ENCODE results near the gene COPS2. TPM values are rescaled to one million over a fixed set of nuclear protein-coding genes. Genes with fewer than 3 reads are reported as not detected.

The COPS2 gene
- total RNA-seq, 1 experiment from 2014 or later, result 68.6 TPM

DNA sequence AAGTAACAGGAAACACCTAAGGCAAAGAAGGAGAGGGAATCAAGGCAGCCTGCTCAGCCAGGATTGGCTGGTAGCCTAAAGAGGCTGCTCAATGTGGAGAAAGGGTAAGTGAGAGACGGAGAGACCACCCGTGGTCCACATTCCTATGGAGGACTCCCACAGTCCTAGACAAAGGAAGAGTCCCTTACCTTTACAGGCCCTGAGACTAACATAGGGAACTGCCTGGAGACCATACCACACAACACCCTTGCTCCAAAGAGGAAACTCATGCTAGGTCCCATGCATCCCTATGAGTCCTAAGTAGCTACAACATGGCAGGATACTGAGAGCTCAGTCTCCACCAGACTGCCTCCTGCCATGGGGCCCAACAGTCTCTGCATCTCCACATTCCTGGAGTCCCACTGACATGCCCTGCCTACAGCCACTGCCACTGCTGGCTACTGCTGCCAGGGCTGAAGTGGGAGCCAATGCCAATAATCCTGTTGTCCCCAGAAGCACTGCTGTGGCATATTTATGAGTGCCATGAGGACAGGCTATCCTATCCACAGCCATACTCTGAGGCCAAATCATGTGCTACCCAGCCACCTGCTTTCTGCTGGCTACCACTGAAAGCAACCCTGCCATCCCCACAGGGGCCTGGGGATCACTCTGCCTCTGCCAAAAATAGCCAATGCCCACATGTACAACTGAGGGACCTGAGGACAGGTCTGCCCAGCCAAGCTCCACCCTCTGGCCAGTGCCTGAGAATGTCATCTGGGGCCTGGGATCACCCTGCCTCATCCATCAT is 45.0 kb downstream of the COPS2 start (continued):
- TF ChIP-seq, protein P1, sequence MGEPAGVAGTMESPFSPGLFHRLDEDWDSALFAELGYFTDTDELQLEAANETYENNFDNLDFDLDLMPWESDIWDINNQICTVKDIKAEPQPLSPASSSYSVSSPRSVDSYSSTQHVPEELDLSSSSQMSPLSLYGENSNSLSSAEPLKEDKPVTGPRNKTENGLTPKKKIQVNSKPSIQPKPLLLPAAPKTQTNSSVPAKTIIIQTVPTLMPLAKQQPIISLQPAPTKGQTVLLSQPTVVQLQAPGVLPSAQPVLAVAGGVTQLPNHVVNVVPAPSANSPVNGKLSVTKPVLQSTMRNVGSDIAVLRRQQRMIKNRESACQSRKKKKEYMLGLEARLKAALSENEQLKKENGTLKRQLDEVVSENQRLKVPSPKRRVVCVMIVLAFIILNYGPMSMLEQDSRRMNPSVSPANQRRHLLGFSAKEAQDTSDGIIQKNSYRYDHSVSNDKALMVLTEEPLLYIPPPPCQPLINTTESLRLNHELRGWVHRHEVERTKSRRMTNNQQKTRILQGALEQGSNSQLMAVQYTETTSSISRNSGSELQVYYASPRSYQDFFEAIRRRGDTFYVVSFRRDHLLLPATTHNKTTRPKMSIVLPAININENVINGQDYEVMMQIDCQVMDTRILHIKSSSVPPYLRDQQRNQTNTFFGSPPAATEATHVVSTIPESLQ (CRISPR knock-in tag; IDR thresholded peaks at IDR 0.05), result no peak
- TF ChIP-seq ZNF121 (CRISPR knock-in tag; IDR thresholded peaks at IDR 0.05) (no peak), TP53 (CRISPR knock-in tag; IDR thresholded peaks at IDR 0.05) (no peak), GRHL2 (CRISPR knock-in tag; IDR thresholded peaks at IDR 0.05; ENCODE audit: insufficient replicate concordance, severe bottlenecking) (no peak)
- TF ChIP-seq, protein P2, sequence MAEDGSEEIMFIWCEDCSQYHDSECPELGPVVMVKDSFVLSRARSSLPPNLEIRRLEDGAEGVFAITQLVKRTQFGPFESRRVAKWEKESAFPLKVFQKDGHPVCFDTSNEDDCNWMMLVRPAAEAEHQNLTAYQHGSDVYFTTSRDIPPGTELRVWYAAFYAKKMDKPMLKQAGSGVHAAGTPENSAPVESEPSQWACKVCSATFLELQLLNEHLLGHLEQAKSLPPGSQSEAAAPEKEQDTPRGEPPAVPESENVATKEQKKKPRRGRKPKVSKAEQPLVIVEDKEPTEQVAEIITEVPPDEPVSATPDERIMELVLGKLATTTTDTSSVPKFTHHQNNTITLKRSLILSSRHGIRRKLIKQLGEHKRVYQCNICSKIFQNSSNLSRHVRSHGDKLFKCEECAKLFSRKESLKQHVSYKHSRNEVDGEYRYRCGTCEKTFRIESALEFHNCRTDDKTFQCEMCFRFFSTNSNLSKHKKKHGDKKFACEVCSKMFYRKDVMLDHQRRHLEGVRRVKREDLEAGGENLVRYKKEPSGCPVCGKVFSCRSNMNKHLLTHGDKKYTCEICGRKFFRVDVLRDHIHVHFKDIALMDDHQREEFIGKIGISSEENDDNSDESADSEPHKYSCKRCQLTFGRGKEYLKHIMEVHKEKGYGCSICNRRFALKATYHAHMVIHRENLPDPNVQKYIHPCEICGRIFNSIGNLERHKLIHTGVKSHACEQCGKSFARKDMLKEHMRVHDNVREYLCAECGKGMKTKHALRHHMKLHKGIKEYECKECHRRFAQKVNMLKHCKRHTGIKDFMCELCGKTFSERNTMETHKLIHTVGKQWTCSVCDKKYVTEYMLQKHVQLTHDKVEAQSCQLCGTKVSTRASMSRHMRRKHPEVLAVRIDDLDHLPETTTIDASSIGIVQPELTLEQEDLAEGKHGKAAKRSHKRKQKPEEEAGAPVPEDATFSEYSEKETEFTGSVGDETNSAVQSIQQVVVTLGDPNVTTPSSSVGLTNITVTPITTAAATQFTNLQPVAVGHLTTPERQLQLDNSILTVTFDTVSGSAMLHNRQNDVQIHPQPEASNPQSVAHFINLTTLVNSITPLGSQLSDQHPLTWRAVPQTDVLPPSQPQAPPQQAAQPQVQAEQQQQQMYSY (CRISPR knock-in tag; IDR thresholded peaks at IDR 0.05), result no peak

DNA sequence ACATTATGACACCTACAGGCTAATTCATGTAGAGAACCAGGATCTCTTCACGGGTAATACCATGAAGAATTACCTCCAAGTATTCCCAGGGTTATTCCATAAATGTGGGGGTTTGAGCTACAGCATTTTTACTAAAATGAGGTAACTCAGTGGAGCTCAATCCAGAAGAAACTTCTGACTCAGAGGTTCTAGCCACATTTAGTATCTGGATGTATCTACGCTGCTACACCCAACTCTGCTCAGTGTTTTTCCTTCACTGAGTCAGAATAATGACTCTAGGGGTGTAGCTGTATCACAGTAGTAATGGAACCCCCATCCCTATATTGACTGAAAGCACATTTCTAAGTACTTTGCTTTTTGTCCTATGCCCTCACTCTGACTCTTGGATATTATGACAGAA is 52.4 kb downstream of the COPS2 start:
- ChIA-PET CTCF (no interaction called here), POLR2A (no interaction called here)
- Mint-ChIP-seq H3K27me3 (ENCODE audit: low read depth) (no peaks in the 10 kb centered on the region), H3K4me3 (no peak overlapping the region), H3K36me3 (no peaks in the 10 kb centered on the region), H3K27ac (no peak overlapping the region), H3K4me1 (no peaks in the 10 kb centered on the region), H3K9me3 (no peaks in the 10 kb centered on the region)
- TF ChIP-seq GABPB1 (CRISPR knock-in tag; IDR thresholded peaks at IDR 0.05), result no peak
- TF ChIP-seq, protein P3, sequence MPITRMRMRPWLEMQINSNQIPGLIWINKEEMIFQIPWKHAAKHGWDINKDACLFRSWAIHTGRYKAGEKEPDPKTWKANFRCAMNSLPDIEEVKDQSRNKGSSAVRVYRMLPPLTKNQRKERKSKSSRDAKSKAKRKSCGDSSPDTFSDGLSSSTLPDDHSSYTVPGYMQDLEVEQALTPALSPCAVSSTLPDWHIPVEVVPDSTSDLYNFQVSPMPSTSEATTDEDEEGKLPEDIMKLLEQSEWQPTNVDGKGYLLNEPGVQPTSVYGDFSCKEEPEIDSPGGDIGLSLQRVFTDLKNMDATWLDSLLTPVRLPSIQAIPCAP (CRISPR knock-in tag; IDR thresholded peaks at IDR 0.05), result no peak
- TF ChIP-seq CREM (CRISPR knock-in tag; IDR thresholded peaks at IDR 0.05), result no peak
- TF ChIP-seq FOXJ3 (CRISPR knock-in tag; IDR thresholded peaks at IDR 0.05; ENCODE audit: borderline replicate concordance), result no peak
- no peak for TF ChIP-seq FOXP1 (CRISPR knock-in tag; IDR thresholded peaks at IDR 0.05; ENCODE audit: borderline replicate concordance)
- TF ChIP-seq TP53 (CRISPR knock-in tag; IDR thresholded peaks at IDR 0.05), result no peak
- TF ChIP-seq, protein P4, sequence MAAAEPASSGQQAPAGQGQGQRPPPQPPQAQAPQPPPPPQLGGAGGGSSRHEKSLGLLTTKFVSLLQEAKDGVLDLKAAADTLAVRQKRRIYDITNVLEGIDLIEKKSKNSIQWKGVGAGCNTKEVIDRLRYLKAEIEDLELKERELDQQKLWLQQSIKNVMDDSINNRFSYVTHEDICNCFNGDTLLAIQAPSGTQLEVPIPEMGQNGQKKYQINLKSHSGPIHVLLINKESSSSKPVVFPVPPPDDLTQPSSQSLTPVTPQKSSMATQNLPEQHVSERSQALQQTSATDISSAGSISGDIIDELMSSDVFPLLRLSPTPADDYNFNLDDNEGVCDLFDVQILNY (CRISPR knock-in tag; IDR thresholded peaks at IDR 0.05), result no peak
- TF ChIP-seq JAZF1 (CRISPR knock-in tag; IDR thresholded peaks at IDR 0.05), result no peak
- TF ChIP-seq, protein P5, sequence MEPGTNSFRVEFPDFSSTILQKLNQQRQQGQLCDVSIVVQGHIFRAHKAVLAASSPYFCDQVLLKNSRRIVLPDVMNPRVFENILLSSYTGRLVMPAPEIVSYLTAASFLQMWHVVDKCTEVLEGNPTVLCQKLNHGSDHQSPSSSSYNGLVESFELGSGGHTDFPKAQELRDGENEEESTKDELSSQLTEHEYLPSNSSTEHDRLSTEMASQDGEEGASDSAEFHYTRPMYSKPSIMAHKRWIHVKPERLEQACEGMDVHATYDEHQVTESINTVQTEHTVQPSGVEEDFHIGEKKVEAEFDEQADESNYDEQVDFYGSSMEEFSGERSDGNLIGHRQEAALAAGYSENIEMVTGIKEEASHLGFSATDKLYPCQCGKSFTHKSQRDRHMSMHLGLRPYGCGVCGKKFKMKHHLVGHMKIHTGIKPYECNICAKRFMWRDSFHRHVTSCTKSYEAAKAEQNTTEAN (CRISPR knock-in tag; IDR thresholded peaks at IDR 0.05), result no peak
- TF ChIP-seq MXD4 (CRISPR knock-in tag; IDR thresholded peaks at IDR 0.05; ENCODE audit: borderline replicate concordance), result no peak
- TF ChIP-seq NR2C2 (CRISPR knock-in tag; IDR thresholded peaks at IDR 0.05), result no peak
- no peak for DNase-seq (ENCODE audit: low spot score)
- no peak for ATAC-seq
